Measurements from ENCODE around the gene FANCD2.

- no peak for TF ChIP-seq POLR2A (IDR thresholded peaks at IDR 0.05)
- no peak for TF ChIP-seq CTCF (IDR thresholded peaks at IDR 0.05)
Observed at GRCh38 chr3:10085738-10086137, 59.5 kb downstream of the FANCD2 start.

All from Peyer's patch (tissue), 4 donors.